C4-2B (cell line): ENCODE results near the gene TOLLIP.
A peak's percentile ranks its signal among the peaks of the same experiment; 100 is the strongest.
"Not testable (repeated sequence)": the region's sequence is repeated elsewhere in the genome, so short reads cannot be mapped to it uniquely, and the experiment has no call there.

ENCODE experiments used
- H3K27ac ChIP-seq: fragments of 450-650 bp; 2 replicates; pipeline ENCODE4 v1.5.1; 2017
- ZFX ChIP-seq: fragments of 450-650 bp; IDR thresholded peaks from 2 replicates; pipeline ENCODE4 v1.6.1; 2017
- TF ChIP-seq, protein P1 (sequence below): fragments of 450-650 bp; conservative IDR thresholded peaks from 2 replicates; pipeline ENCODE4 v1.5.1; 2017; ENCODE audit warnings: mild to moderate bottlenecking

Gene TOLLIP

DNA sequence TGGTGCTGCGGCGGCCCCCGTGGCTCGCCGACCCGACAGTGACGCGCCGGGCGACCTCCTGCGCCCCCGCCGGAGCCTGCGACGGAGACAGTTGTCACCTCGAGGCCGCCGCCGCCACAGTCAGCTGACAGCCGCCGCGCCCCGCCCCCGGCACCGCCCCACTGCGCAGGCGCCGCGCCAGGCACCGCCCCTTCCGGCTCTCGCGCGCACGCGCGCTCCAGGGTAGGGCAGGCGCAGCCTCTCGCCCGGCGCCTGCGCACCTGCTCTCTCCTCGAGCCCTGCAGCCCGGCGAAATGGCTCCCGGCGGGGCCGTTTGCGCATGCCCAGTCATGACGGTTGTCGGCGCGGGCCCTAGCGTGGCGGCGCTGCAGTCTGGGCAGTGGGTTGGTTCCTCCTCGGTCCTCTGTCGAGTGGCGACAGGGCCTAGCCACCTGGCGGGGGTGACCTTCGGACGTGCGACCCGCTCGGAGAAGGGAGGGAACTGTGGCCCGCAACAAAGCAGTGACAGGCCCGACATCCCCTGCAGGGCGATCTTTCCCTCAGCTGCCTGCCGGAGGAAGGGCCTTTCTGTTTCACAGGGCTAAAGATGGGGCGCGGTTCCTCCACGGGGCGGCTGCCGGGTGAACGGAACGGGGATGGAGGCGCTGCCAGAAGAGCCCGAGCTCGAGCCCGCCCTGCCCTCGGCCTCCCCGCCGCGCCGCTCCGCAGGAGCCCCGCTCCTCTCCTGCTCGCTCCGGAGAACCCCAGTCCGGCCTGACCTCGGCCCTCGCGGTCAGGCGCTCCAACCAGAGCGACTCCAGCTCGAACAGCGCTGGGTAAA, at the start of gene TOLLIP:
Gene TOLLIP (minus strand): TSS at position 135 of the 820 bp plus-strand sequence. CDS start 134 bp downstream, at position 1.
- TF ChIP-seq, protein P1, sequence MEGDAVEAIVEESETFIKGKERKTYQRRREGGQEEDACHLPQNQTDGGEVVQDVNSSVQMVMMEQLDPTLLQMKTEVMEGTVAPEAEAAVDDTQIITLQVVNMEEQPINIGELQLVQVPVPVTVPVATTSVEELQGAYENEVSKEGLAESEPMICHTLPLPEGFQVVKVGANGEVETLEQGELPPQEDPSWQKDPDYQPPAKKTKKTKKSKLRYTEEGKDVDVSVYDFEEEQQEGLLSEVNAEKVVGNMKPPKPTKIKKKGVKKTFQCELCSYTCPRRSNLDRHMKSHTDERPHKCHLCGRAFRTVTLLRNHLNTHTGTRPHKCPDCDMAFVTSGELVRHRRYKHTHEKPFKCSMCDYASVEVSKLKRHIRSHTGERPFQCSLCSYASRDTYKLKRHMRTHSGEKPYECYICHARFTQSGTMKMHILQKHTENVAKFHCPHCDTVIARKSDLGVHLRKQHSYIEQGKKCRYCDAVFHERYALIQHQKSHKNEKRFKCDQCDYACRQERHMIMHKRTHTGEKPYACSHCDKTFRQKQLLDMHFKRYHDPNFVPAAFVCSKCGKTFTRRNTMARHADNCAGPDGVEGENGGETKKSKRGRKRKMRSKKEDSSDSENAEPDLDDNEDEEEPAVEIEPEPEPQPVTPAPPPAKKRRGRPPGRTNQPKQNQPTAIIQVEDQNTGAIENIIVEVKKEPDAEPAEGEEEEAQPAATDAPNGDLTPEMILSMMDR, result no peak; the same call in 1 of the 2 replicates
- peak; percentile 92 for TF ChIP-seq ZFX
- H3K27ac ChIP-seq, result peak within 1 kb of the TSS; percentile 98

DNA sequence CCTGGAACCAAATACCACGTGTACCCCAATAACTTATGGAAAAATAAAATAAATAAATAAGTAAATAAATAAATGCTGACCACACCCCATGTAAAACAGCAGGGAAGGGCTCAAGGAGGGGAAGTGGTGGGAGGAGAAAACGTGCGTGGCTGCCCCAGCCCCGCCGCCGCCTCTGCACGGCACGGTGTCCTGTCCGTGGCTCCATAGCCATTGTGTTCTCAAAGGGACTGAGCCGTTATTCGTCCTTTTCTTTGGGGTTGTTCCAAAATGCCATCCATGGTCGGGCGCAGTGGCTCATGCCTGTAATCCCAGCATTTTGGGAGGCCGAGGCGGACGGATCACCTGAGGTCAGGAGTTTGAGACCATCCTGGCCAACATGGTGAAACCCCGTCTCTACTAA, 49.5 kb upstream of the TOLLIP start:
- H3K27ac ChIP-seq, result not testable (repeated sequence)

DNA sequence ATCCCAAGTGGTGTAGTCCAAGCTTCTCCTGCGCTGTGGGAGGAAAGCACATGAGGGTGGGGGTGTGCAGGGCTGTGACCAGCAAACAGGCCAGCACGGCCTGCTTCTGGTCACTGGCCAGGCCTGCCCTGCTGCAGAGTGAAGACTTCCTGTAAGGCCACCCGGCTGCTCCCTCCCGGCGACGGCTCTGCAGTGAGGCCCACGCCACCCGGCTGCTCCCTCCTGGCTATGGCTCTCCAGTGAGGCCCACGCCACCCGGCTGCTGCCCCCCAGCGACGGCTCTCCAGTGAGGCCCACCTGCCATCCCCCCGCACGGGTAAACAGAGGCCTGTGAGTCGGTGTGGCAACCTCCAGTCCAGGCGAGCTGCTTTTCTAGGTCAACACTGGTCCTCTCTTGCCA, 48.9 kb upstream of the TOLLIP start:
- TF ChIP-seq ZFX, result no peak
- TF ChIP-seq, protein P1, result no peak
- H3K27ac ChIP-seq, result no peak overlapping the region

DNA sequence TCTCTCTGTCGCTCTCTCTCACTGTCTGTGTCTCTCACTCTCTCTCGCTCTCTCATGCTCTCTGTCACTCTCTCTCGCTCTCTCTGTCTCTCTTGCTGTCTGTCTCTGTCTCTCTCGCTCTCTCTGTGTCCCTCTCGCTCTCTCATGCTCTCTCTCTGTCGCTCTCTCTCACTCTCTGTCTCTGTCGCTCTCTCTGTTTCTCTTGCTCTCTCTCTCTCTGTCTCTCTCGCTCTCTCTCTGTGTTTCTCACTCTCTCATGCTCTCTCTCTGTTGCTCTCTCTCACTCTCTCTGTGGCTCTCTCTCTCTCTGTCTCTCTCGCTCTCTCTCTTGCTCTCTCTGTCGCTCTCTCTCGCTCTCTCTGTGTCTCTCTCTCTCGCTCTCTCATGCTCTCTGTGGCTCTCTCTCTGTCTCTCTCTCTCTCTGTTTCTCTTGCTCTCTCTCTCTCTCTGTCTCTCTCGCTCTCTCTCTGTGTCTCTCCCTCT, 47.1 kb upstream of the TOLLIP start:
- H3K27ac ChIP-seq, result no peak overlapping the region
- TF ChIP-seq, protein P1, result no peak
- TF ChIP-seq ZFX, result no peak

DNA sequence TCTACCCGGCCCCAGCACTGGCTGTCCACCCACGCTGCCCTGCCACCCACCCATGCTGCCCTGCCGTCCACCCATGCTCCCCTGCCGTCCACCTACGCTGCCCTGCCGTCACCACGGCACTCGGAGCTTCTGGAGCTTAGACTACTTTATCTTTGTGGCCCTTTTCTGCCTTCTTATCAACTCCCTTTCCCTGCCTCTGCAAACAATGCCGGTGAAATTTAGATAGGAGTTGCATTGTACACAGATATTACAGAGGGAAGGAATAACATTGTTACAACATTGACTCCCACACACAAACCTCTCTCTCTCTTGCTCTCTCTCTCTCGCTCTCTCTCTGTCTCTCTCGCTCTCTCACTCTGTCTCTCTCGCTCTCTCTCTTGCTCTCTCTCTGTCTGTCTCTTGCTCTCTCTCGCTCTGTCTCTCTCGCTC, 46.6 kb upstream of the TOLLIP start:
- TF ChIP-seq, protein P1, result no peak
- TF ChIP-seq ZFX, result no peak
- H3K27ac ChIP-seq, result no peak overlapping the region

DNA sequence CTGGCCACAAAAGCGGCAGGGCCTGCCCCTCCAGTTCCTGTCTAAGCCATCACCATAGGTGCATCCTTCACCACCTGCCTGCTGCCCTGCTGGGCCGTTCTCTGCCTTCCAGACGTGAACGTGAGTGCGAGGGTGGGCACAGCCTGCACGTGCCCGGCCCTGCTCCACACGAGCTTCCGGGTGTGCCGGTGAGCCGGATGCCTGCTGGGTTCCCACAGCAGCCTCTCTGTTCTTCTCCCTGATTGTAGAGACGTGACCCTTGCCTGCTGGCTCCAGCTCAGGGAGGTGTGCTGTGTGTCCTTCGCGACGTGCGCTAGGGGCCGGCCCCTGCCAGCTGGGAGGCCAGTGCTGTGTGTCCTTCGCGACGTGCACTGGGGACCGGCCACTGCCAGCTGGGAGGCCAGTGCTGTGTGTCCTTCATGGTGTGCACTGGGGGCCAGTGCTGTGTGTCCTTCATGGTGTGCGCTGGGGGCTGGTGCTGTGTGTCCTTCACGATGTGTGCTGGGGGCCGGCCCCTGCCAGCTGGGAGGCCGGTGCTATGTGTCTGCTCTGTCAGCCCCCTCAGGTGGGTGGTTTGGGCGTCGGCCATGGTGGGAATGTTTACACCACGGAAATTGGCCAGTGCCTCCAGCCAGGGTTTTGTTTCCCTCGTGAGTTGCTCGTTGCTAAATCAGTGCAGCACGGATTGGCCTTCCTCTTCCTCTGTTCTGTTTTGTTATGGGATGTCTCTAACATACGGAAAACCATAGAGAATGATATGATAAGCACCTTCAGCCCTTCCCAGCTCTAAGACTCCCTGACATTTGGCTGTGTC, 44.9 kb upstream of the TOLLIP start:
- no peak overlapping the region for H3K27ac ChIP-seq
- TF ChIP-seq, protein P1, result no peak
- TF ChIP-seq ZFX, result no peak

DNA sequence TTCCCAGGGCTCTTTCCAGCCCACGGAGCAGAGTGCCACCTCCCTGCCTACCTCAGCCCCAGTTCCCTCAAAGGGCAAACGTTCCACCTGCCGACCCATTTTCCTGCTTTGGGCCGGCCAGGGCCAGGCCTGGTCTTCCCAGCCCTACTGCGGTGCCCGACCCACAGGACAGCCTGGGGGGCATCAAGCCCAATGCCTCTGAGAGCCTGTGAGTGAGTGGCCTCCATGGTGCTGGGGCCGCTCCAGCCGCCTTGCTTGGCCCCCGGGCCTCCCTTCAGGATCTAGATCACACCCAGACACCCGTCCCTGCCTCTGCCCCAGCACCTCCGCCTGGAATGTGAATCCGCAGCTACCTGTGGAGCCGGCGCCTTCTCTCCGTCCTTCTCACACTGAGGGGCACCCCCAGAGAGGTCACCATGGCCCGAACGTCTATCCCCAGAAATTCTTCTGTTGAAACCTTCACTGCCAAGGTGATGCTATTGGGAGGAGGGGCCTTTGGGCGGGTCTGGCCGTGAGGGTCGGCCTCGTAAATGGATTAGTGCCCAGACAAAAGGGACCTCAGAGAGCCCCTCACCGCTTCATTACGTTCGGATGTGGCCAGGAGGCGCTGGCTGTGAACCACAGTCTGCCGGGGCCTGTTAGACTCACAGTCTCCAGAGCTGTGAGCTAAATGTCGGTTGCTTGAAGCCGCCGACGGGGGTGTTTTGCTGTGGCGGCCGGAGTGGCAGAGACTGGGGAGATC, 44.1 kb upstream of the TOLLIP start:
- H3K27ac ChIP-seq, result no peak overlapping the region
- TF ChIP-seq ZFX, result no peak
- TF ChIP-seq, protein P1, result no peak
